T47D (cell line): ENCODE results near the gene MTNR1B.

Experiments used
- DNase-seq, 2 experiments: peaks; one replicate each; pipeline versions ENCODE4 v3.0.0 to v3.0.0-alpha.2; 2011 to 2012; ENCODE audit warnings: low read depth in 1 of 2, low spot score in 1 of 2
- JUND ChIP-seq: IDR thresholded peaks from 2 replicates; pipeline ENCODE4 v1.6.1; 2012; ENCODE audit warnings: low read depth
- in situ Hi-C: cut with HindIII; loops from 2 replicates; pipeline ENCODE4 v1.10.0; 2016; ENCODE audit warnings: low sequenced_read_pairs, low pct_unique_long_range_greater_than_20kb

The MTNR1B gene

DNA sequence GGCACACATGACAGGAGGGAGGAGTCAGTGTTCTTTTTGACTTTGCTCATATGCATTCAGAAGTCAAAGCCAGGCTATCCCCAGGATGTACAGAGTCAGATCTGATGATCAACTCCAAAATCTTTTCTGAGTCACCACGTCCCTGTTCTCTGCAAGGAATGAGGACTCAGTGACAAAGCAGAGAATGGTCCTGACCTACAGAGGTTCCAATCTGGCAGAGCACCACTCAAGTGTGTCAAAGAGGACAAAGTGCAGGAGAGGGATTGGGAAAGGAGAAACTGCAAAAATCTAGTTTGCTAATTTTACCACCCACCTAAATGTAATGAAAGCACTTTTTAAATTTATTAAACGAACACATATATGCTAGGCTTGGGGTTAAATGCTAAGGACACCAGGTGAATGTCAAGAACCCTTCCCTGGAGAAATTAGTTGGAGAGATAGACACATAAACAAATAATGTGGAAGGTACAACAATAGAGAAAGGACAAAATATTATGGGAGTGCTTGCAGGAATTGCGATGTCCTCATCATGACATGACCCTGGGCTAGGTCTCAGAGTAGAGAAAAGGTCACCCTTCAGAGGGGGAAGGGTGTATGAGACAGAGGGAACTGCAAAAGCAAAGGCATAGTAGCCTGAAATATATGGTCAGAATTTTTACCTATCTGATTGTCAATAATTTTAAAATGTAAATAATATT is 56.3 kb downstream of the MTNR1B start:
- DNase-seq: no peak
- TF ChIP-seq JUND: no peak
- in situ Hi-C loops: no loop called here

DNA sequence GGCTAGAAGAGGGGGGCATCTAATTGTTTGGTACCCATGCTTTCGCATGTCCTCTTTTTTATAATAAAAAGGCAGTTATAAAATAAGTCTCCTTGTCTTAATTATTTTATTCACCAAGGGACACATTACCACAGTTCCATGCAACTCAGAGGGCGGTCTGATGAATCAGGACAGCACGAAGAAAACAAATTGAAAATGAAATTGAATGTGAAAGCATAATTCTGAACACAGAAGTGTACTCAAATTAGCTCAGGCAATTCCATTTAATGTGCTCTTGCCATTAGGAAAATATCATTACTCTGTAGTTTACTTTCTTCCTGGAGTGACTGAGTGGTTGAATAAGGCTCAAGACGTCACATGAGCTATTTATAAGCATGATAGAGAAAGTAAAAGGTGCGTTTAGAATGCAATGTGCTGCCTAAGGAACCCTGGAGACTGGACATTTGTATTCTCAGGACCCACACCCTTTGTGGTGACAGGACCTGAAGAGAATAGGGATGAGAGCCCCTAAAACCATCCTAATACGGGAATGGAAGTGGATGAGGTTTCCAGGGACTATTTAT is 59.6 kb downstream of the MTNR1B start:
- in situ Hi-C loops: no loop called here
- no peak for DNase-seq
- no peak for TF ChIP-seq JUND

DNA sequence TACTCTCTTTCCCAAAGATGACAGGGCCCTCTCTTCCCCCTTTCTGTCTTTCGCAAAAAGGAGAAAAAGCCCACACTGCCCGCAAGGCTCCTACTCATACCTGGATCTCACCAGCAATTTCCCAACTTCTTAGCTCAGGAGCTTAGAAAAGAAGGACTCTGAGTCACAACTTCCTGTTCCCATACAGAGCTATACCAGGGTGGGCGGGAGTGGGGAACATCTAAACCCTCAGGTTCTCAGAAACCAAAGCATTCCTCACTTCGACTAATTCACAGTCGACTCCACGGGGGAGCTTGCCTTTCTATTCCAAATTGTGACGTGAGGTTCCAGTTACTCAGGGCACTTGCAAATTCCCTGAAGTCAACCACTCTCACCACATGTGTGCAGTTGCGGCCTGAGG is 61.9 kb downstream of the MTNR1B start:
- in situ Hi-C loops: no loop called here
- DNase-seq: no peak
- TF ChIP-seq JUND: no peak
